K562 (cell line): ENCODE data around the gene SERPINE2. TPM values are rescaled to one million over a fixed set of nuclear protein-coding genes. Genes with fewer than 3 reads are reported as not detected.

ENCODE experiments used
- ATF4 ChIP-seq: fragments of 450-650 bp; formaldehyde crosslinking; IDR thresholded peaks from 2 replicates; pipeline ENCODE4 v1.4.0; 2022; ENCODE audit warnings: mild to moderate bottlenecking, moderate library complexity
- CBFA2T2 ChIP-seq: fragments of 450-650 bp; conservative IDR thresholded peaks from 2 replicates; pipeline ENCODE4 v1.6.1; 2017; ENCODE audit warnings: mild to moderate bottlenecking
- E2F6 ChIP-seq, 2 experiments: IDR thresholded peaks; 2 replicates each; pipeline ENCODE4 v1.6.1; 2011; ENCODE audit warnings: borderline replicate concordance in 1 of 2, control low read depth in 1 of 2, low read depth in 1 of 2, low read length in 1 of 2, mild to moderate bottlenecking in 1 of 2, mixed read lengths in 1 of 2, moderate library complexity in 1 of 2; ENCODE audit not compliant: insufficient read depth in 1 of 2, insufficient read length in 1 of 2, poor library complexity in 1 of 2, severe bottlenecking in 1 of 2; ENCODE audit errors: extremely low read depth in 1 of 2
- FOXJ2 ChIP-seq: fragments of 200-800 bp; sonication (Bioruptor generic); IDR thresholded peaks from 2 replicates; pipeline ENCODE4 v1.6.1; 2016; ENCODE audit warnings: missing genetic modification characterization, missing compliant biosample characterization
- FOXK1 ChIP-seq: sonication (generic); formaldehyde crosslinking; IDR thresholded peaks from 2 replicates; pipeline ENCODE4 v1.8.0; 2022; ENCODE audit warnings: missing genetic modification reagents, mild to moderate bottlenecking, borderline replicate concordance
- FUS ChIP-seq: fragments of 200-400 bp; formaldehyde crosslinking; optimal IDR thresholded peaks from 2 replicates; pipeline ENCODE3; 2017; ENCODE audit warnings: low read depth, low read length
- GABPB1 ChIP-seq: sonication (generic); formaldehyde crosslinking; IDR thresholded peaks from 2 replicates; pipeline ENCODE4 v1.8.0; 2022; ENCODE audit warnings: mild to moderate bottlenecking, missing genetic modification reagents
- GMEB1 ChIP-seq: fragments of 250-450 bp; sonication (Bioruptor Pico); IDR thresholded peaks from 2 replicates; pipeline ENCODE4 v1.4.0; 2020; ENCODE audit warnings: mild to moderate bottlenecking
- GTF2F1 ChIP-seq: IDR thresholded peaks from 2 replicates; pipeline ENCODE4 v1.6.1; 2011; ENCODE audit warnings: low read depth, low read length, improper control_type of control experiment
- KDM1A ChIP-seq, 2 experiments: fragments of 450-650 bp; IDR thresholded peaks; 2 replicates each; pipeline ENCODE4 v1.6.1; 2016; ENCODE audit warnings: mild to moderate bottlenecking in 2 of 2
- MAFF ChIP-seq: IDR thresholded peaks from 2 replicates; pipeline ENCODE4 v1.6.1; 2012; ENCODE audit warnings: low read length, improper control_type of control experiment
- MECOM ChIP-seq: fragments of 250-450 bp; sonication (Bioruptor Pico); IDR thresholded peaks from 2 replicates; pipeline ENCODE4 v1.8.0; 2022; ENCODE audit warnings: inconsistent platforms
- NFYB ChIP-seq: IDR thresholded peaks from 2 replicates; pipeline ENCODE4 v1.6.1; 2011; ENCODE audit warnings: mild to moderate bottlenecking, moderate library complexity; ENCODE audit not compliant: insufficient read length; ENCODE audit errors: extremely low read depth
- POU5F1 ChIP-seq: fragments of 150-350 bp; IDR thresholded peaks from 2 replicates; pipeline ENCODE4 v1.6.1; 2014; ENCODE audit warnings: borderline replicate concordance, low read length, low read depth, mild to moderate bottlenecking; ENCODE audit not compliant: partially characterized antibody
- SRSF9 ChIP-seq: fragments of 200-400 bp; formaldehyde crosslinking; IDR thresholded peaks from 2 replicates; pipeline ENCODE4 v1.6.1; 2017; ENCODE audit warnings: low read depth, low read length, borderline replicate concordance
- TFE3 ChIP-seq: fragments of 450-650 bp; formaldehyde crosslinking; IDR thresholded peaks from 2 replicates; pipeline ENCODE4 v1.4.0; 2020; ENCODE audit warnings: mild to moderate bottlenecking, mixed read lengths
- TOE1 ChIP-seq, 2 experiments: fragments of 450-650 bp in 1 of 2; sonication (generic) in 1 of 2; formaldehyde crosslinking in 1 of 2; IDR thresholded peaks; 2 replicates each; pipeline versions ENCODE4 v1.7.1 to v1.8.0; 2016 to 2022; ENCODE audit warnings: borderline replicate concordance in 2 of 2, mild to moderate bottlenecking in 2 of 2, antibody characterized with exemption in 1 of 2, inconsistent platforms in 1 of 2, low read depth in 1 of 2, missing genetic modification reagents in 1 of 2, moderate library complexity in 1 of 2
- ZBTB7A ChIP-seq: IDR thresholded peaks from 2 replicates; pipeline ENCODE4 v1.6.1; 2011; ENCODE audit warnings: low read depth, mild to moderate bottlenecking, low read length, moderate library complexity, borderline replicate concordance; ENCODE audit not compliant: control insufficient read depth
- polyA plus RNA-seq, 8 experiments: library from polyadenylated mRNA; depleted of rRNA in 4 of 8; stranded (reverse) in 5 of 8; unstranded in 3 of 8; fragments of >200 nt; fragmentation: Nextera tagmentation in 2 of 8; fragmentation: Illumina TruSeq in 1 of 8; extraction: Ambion mirVana in 2 of 8; extraction: Trizol in 1 of 8; gene quantifications; 2 replicates each; pipeline versions ENCODE4 v1.2.1 to v1.2.3, GENCODE V29; 2011 to 2014; ENCODE audit warnings: inconsistent platforms in 1 of 8, missing spikeins in 1 of 8
- total RNA-seq, 7 experiments: library from RNA; depleted of rRNA in 6 of 7; stranded (reverse); fragments of >200 nt in 6 of 7; fragmentation: Illumina TruSeq in 2 of 7; extraction: Trizol in 2 of 7; gene quantifications; 2 replicates each; pipeline versions ENCODE4 v1.2.1 to v1.2.3, GENCODE V29; 2011 to 2021; ENCODE audit warnings: low replicate concordance in 1 of 7

SERPINE2 gene
- total and polyA plus RNA-seq, 9 of the 15 experiments (the other 6 are each of a cell fraction or from before 2014, with no cell fraction given) = 0.03 to 0.16 (median 0.13) TPM; not detected in 6

GRCh38 chr2:224031358-224031970, 7.6 kb downstream of the SERPINE2 start (continued):
- TF ChIP-seq TOE1 (IDR thresholded peaks at IDR 0.05; ENCODE audit: borderline replicate concordance) (peak; percentile 93), TOE1 (CRISPR knock-in tag; IDR thresholded peaks at IDR 0.05; ENCODE audit: borderline replicate concordance, low read depth) (no peak), FOXJ2 (tag) (no peak), MAFF (no peak), GMEB1 (CRISPR knock-in tag) (no peak), SRSF9 (no peak), GTF2F1 (no peak), E2F6 (IDR thresholded peaks at IDR 0.05; ENCODE audit: borderline replicate concordance in 1 of 2, extremely low read depth in 1 of 2, insufficient read depth in 1 of 2, insufficient read length in 1 of 2, low read depth in 1 of 2, low read length in 1 of 2, poor library complexity in 1 of 2, severe bottlenecking in 1 of 2) (peak in 1 of 2 experiments; percentile 66), POU5F1 (no peak), FUS (no peak), KDM1A (IDR thresholded peaks at IDR 0.05) (no peak), NFYB (peak; percentile 39), GABPB1 (CRISPR knock-in tag) (no peak), CBFA2T2 (peak; percentile 60), FOXK1 (CRISPR knock-in tag) (no peak), ATF4 (CRISPR knock-in tag) (no peak), MECOM (CRISPR knock-in tag) (no peak), ZBTB7A (no peak), TFE3 (CRISPR knock-in tag) (peak; percentile 89)
